Measurements from ENCODE around the gene SLC29A1. TPM values are rescaled to one million over a fixed set of nuclear protein-coding genes. Genes with fewer than 3 reads are reported as not detected.
A peak's percentile ranks its signal among the peaks of the same experiment; 100 is the strongest.

Gene SLC29A1
- total RNA-seq, 1 donor from 2014 or later: 122 TPM

DNA sequence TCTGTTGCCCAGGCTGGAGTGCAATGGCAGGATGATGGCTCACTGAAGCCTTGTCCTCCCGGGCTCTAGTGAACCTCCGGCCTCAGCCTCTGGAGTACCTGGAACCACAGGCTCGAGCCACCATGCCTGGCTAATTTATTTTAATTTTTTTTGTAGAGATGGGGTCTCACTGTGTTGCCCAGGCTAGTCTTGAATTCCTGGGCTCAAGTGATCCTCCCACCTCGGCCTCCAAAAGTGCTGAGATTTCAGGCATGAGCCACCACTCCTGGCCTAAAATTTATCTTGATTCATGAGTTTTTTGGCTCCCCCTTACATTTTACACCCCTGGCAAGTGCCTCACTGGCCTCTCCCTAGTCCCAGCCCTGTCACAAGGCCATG is 2.5 kb upstream of the SLC29A1 start:
- Mint-ChIP-seq H3K4me1 (ENCODE audit: low read depth) (peaks cover 43% of the 10 kb centered on the region), H3K4me3 (no peak overlapping the region), H3K27me3 (ENCODE audit: insufficient read depth) (peaks cover 11% of the 10 kb centered on the region), H3K27ac (peak overlapping the region; percentile 49), H3K9me3 (no peaks in the 10 kb centered on the region), H3K36me3 (ENCODE audit: low read depth) (peaks cover 2% of the 10 kb centered on the region)
- no peak for DNase-seq (ENCODE audit: low spot score)
- intact Hi-C loops (cut with micrococcal nuclease): loop anchor here (5.0 kb wide), 1 partner anchor 449 kb away; the partner anchor contains the start of gene VEGFA

DNA sequence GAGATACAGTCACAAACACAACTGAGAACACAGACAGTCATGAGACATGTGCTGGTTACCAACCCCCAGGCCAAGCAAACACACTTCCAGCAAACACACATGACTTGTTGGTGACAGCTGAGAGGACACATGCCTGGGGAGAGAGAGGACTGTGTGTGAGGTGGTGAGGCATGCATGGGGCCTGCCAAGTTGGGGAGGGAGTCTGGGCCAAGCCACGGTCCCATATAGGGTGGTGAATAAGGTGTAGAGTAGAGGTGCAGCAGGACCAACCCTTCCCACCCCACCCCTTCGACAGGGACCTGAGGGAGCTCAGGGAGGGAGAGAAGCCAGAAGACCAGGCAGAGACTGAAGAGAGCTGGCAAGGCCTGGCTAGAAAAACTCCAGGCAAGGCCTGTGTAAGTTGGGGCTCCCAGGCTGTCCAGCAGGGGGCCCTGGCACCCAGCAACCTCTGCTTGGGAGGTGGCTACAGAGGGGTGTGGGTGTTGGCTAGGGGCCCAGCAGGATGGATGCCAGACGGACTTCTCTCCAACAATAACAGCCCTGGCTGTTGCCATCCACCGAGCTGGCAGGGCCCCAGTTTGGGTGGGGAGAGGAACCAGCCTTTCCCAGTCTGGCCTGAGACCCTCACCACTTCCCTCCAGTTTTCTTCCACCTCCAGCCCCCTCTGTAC is 2.0 kb upstream of the SLC29A1 start:
- no peaks in the 10 kb centered on the region for H3K9me3 Mint-ChIP-seq
- H3K4me3 Mint-ChIP-seq: no peak overlapping the region
- H3K27ac Mint-ChIP-seq: peak overlapping the region; percentile 52
- peak; percentile 68 for DNase-seq (ENCODE audit: low spot score)
- peaks cover 11% of the 10 kb centered on the region for H3K27me3 Mint-ChIP-seq (ENCODE audit: insufficient read depth)
- peaks cover 43% of the 10 kb centered on the region for H3K4me1 Mint-ChIP-seq (ENCODE audit: low read depth)
- H3K36me3 Mint-ChIP-seq (ENCODE audit: low read depth): peaks cover 2% of the 10 kb centered on the region
- intact Hi-C loops (cut with micrococcal nuclease): loop anchor here (5.0 kb wide), 1 partner anchor 449 kb away; the partner anchor contains the start of gene VEGFA

DNA sequence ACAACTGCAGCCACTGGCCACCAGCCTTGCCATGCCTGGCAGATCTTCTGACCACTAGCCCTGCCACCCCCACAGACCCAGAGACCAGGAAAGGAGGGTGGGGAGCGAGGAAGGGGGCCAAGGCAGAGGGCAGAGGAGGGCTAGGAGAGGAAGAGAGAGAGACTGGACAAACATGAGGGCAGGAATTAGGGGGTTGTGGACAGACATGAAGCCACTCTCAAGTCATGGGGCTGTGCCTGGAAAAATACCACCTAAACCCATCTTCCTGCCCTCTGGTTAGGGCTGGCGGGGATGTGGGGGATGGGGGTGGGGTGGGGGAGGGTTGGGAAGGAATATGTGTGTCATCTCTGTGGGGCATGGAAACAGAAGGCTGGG is 1.4 kb upstream of the SLC29A1 start:
- Mint-ChIP-seq H3K27ac (peak overlapping the region; percentile 52), H3K4me1 (ENCODE audit: low read depth) (peaks cover 43% of the 10 kb centered on the region), H3K9me3 (no peaks in the 10 kb centered on the region), H3K36me3 (ENCODE audit: low read depth) (peaks cover 2% of the 10 kb centered on the region), H3K27me3 (ENCODE audit: insufficient read depth) (peaks cover 8% of the 10 kb centered on the region), H3K4me3 (peak overlapping the region; percentile 83)
- no peak for DNase-seq (ENCODE audit: low spot score)
- intact Hi-C loops (cut with micrococcal nuclease): loop anchor here (5.0 kb wide), 1 partner anchor 450 kb away; the partner anchor contains the start of gene VEGFA

DNA sequence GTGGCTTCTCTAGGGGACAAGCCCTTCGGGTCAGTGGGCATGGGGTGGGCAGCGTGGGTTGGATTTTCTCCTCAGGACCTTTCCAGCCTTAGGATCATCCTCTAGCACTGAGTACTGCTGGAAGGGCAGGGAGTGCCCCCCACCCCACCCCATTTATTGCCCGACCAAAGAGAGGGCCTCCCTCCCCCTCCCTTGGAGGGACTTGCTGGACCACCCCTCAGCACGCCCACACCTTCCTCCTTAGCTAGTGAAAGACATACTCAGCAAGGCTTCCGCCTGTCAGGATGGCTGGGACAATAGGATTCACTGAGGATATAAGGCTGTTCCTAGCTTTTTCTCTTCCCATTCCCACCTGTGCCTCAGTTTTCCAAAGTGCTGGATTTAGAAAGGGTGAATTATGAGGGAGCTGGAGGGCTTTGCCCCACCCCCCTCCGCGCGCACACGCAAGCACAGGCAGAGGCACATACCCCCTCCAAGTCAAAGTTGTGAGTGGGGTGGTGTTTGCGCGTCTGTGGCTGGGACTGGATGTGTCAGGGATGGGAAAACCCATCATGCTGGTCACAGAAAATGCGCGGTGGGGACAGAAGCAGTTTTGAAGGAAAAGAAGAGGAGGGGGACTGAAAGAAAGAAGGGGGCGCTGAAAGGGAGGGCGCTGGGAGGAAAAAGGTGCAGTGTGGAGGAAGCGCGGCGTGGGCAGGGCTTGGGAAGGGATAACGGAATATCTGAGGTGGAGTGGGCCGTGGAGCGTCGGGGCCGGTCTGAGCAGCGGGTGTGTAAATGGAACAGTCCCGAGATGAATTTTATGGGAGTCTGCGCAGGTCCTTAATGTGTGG is 693 bp upstream of the SLC29A1 start:
- no peaks in the 10 kb centered on the region for H3K9me3 Mint-ChIP-seq
- H3K36me3 Mint-ChIP-seq (ENCODE audit: low read depth): peaks cover 2% of the 10 kb centered on the region
- DNase-seq (ENCODE audit: low spot score): no peak
- peaks cover 43% of the 10 kb centered on the region for H3K4me1 Mint-ChIP-seq (ENCODE audit: low read depth)
- H3K27me3 Mint-ChIP-seq (ENCODE audit: insufficient read depth): peaks cover 5% of the 10 kb centered on the region
- intact Hi-C loops (cut with micrococcal nuclease): loop anchor here (1.0 to 5.0 kb wide), 3 partner anchors 15 to 450 kb away; partner anchors contain the start of gene VEGFA
- peak overlapping the region; percentile 83 for H3K4me3 Mint-ChIP-seq
- H3K27ac Mint-ChIP-seq: peak overlapping the region; percentile 73

DNA sequence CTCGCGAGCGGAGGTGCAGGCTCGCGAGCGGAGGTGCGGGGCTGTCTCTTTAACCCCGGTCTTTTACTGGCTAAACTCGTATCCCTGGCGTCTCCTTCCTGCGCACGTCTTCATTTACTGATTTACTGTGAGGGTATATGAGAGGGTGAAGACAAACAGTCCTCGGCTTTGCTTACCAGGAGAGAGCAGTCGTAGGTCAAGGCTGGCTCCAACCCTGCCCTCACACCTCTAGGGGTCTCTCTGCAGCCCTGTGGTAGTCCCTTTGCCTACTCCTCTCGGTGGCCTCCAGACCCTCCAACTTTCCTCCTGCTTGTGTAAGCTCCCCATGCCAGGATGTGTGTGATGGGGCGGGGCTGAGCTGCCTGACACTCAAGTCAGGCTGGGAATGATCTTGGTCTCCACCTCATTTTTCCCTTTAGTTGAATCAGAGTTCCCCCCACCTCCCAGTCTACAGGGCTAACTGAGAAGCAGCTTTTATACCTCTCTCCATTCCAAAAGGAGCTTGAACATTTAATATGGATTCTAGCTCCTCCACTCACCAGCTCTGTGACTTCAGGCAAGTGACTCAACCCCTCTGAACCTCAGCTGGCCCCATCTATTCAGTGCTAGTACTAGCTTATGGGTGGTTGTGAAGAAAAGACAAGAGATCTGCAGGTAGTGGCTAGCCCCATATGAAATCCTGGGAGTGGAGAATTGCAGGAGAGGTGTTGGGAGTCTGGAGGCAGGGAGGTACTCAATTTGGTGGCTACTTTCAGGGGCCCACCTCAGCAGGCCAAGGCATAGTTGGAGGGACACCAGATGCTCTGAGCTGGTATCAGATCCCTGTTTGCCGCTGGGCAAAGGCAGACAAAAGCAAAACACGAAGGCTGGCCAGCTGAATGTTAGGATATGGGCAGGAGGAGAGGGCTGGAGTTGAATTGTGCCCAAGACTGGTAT is 902 bp downstream of the SLC29A1 start:
- Mint-ChIP-seq H3K4me3 (peak overlapping the region; percentile 89), H3K4me1 (ENCODE audit: low read depth) (peaks cover 36% of the 10 kb centered on the region), H3K27ac (peak overlapping the region; percentile 83), H3K36me3 (ENCODE audit: low read depth) (peaks cover 2% of the 10 kb centered on the region), H3K27me3 (ENCODE audit: insufficient read depth) (no peaks in the 10 kb centered on the region), H3K9me3 (no peaks in the 10 kb centered on the region)
- intact Hi-C loops (cut with micrococcal nuclease): loop anchor here (1.0 to 5.0 kb wide), 4 partner anchors 22 to 452 kb away; partner anchors contain the start of gene VEGFA
- DNase-seq (ENCODE audit: low spot score): no peak

GRCh38 chr6:44224965-44225305 is 1.5 kb downstream of the SLC29A1 start:
- Mint-ChIP-seq H3K36me3 (ENCODE audit: low read depth) (peaks cover 2% of the 10 kb centered on the region), H3K4me1 (ENCODE audit: low read depth) (peaks cover 36% of the 10 kb centered on the region), H3K4me3 (peak overlapping the region; percentile 89), H3K27me3 (ENCODE audit: insufficient read depth) (no peaks in the 10 kb centered on the region), H3K9me3 (no peaks in the 10 kb centered on the region), H3K27ac (no peak overlapping the region)
- intact Hi-C loops (cut with micrococcal nuclease): loop anchor here (1.0 to 5.0 kb wide), 4 partner anchors 21 to 453 kb away; partner anchors contain the start of gene VEGFA
- DNase-seq (ENCODE audit: low spot score): no peak

DNA sequence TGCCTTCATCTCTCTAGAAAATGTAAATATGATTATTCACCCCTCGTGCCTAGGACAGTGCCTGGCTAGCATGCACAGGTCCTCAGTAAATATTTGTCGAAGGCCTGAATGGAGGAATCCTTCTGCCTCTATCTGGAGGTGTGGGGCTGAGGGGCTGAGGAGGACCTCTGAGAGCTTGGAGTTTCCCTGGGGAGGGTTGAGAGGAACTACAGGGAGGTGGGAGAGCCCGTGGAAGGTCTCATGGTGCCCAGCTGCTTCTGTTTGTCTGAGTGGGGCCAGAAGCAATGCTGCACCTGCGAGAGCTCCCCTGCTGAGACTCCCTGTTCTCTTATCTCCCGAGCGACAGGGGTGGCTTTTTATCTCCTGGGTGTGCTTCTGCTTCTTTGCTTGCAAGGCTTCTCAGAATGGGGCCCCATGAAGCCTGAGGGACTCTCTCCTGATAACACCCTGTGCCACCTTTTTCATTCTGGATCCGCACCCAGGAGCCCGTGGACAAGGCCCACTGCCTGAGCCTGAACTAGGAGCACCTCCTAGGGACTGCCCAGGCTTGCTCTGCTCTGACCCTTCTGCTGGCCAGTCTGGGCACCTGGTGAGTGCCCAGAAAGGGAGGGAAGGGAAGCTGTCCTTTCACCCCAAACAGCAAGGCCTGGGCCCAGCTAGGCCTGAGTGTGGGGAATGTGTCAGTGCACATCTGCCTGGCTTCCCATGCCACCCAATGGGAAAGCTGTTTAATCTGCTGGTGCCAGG is 2.4 kb downstream of the SLC29A1 start:
- intact Hi-C loops (cut with micrococcal nuclease): no loop called here
- no peak for DNase-seq (ENCODE audit: low spot score)
- no peak overlapping the region for H3K27ac Mint-ChIP-seq
- peaks cover 36% of the 10 kb centered on the region for H3K4me1 Mint-ChIP-seq (ENCODE audit: low read depth)
- H3K4me3 Mint-ChIP-seq: peak overlapping the region; percentile 64
- H3K9me3 Mint-ChIP-seq: no peaks in the 10 kb centered on the region
- peaks cover 7% of the 10 kb centered on the region for H3K36me3 Mint-ChIP-seq (ENCODE audit: low read depth)
- H3K27me3 Mint-ChIP-seq (ENCODE audit: insufficient read depth): no peaks in the 10 kb centered on the region

GRCh38 chr6:44226368-44227147 is 3.2 kb downstream of the SLC29A1 start:
- intact Hi-C loops (cut with micrococcal nuclease): no loop called here
- Mint-ChIP-seq H3K4me3 (no peak overlapping the region), H3K27ac (no peak overlapping the region), H3K4me1 (ENCODE audit: low read depth) (peaks cover 31% of the 10 kb centered on the region), H3K36me3 (ENCODE audit: low read depth) (peaks cover 10% of the 10 kb centered on the region), H3K27me3 (ENCODE audit: insufficient read depth) (no peaks in the 10 kb centered on the region), H3K9me3 (no peaks in the 10 kb centered on the region)
- no peak for DNase-seq (ENCODE audit: low spot score)

GRCh38 chr6:44227148-44227793 is 3.9 kb downstream of the SLC29A1 start:
- intact Hi-C loops (cut with micrococcal nuclease): no loop called here
- no peaks in the 10 kb centered on the region for H3K9me3 Mint-ChIP-seq
- no peak for DNase-seq (ENCODE audit: low spot score)
- no peak overlapping the region for H3K4me3 Mint-ChIP-seq
- peaks cover 23% of the 10 kb centered on the region for H3K4me1 Mint-ChIP-seq (ENCODE audit: low read depth)
- H3K27me3 Mint-ChIP-seq (ENCODE audit: insufficient read depth): no peaks in the 10 kb centered on the region
- H3K36me3 Mint-ChIP-seq (ENCODE audit: low read depth): peaks cover 10% of the 10 kb centered on the region
- no peak overlapping the region for H3K27ac Mint-ChIP-seq

GRCh38 chr6:44228031-44228430 is 4.6 kb downstream of the SLC29A1 start:
- no peaks in the 10 kb centered on the region for H3K27me3 Mint-ChIP-seq (ENCODE audit: insufficient read depth)
- H3K9me3 Mint-ChIP-seq: no peaks in the 10 kb centered on the region
- DNase-seq (ENCODE audit: low spot score): no peak
- H3K4me1 Mint-ChIP-seq (ENCODE audit: low read depth): peaks cover 16% of the 10 kb centered on the region
- H3K36me3 Mint-ChIP-seq (ENCODE audit: low read depth): peaks cover 13% of the 10 kb centered on the region
- intact Hi-C loops (cut with micrococcal nuclease): no loop called here
- H3K4me3 Mint-ChIP-seq: no peak overlapping the region
- no peak overlapping the region for H3K27ac Mint-ChIP-seq

DNA sequence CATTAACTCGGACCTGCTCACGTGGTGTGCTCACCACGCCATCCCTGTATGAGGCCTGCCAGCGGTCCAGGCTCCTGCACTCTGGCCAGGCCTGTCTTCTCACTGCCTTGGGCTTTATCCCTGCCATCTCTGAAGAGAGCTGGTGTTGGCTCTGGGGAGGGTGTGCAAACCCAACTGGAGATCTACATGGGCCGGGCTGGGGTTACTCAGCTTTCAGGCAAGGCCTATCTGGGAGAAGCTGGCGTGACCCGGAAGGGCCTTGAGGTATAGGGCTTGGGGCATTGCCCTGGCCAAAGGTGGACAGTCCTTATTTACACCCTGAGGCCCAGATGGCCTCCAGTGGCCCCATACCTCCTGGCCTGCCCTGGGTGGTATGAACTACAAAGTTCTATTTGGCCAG is 5.0 kb downstream of the SLC29A1 start:
- H3K4me3 Mint-ChIP-seq: no peak overlapping the region
- no peaks in the 10 kb centered on the region for H3K9me3 Mint-ChIP-seq
- intact Hi-C loops (cut with micrococcal nuclease): no loop called here
- DNase-seq (ENCODE audit: low spot score): no peak
- H3K4me1 Mint-ChIP-seq (ENCODE audit: low read depth): peaks cover 14% of the 10 kb centered on the region
- no peak overlapping the region for H3K27ac Mint-ChIP-seq
- no peaks in the 10 kb centered on the region for H3K27me3 Mint-ChIP-seq (ENCODE audit: insufficient read depth)
- H3K36me3 Mint-ChIP-seq (ENCODE audit: low read depth): peaks cover 14% of the 10 kb centered on the region

Data from activated T-helper 1 cell treated with anti-CD3 and anti-CD28 coated beads, Interleukin-12 subunit alpha, Interleukin-12 subunit beta, Interleukin-2, Interleukin-4 antibody, amounts not matched to agents 30 ng/mL and 10 ng/mL and 1 ng/mL, durations not matched to agents 14 hours and 24 hours and 36 hours (primary cell).